HepG2 (cell line): Measurements from ENCODE around the gene PIP4K2C. TPM values are rescaled to one million over a fixed set of nuclear protein-coding genes. Genes with fewer than 3 reads are reported as not detected.

Source experiments
- AKAP8 ChIP-seq: sonication (generic); formaldehyde crosslinking; IDR thresholded peaks from 2 replicates; pipeline ENCODE4 v1.5.1; 2020; ENCODE audit warnings: mild to moderate bottlenecking, missing genetic modification reagents
- CCDC6 ChIP-seq: sonication (generic); formaldehyde crosslinking; IDR thresholded peaks from 2 replicates; pipeline ENCODE4 v1.8.1; 2022; ENCODE audit warnings: mild to moderate bottlenecking, missing genetic modification reagents, moderate library complexity
- CREB1 ChIP-seq, 2 experiments: fragments of 450-650 bp in 1 of 2; IDR thresholded peaks; 2 replicates each; pipeline ENCODE4 v1.6.1; 2016 to 2017; ENCODE audit warnings: control low read depth in 1 of 2, mild to moderate bottlenecking in 1 of 2, missing compliant biosample characterization in 1 of 2, missing genetic modification characterization in 1 of 2
- GABPB1 ChIP-seq: IDR thresholded peaks from 2 replicates; pipeline ENCODE4 v1.6.1; 2016; ENCODE audit warnings: mild to moderate bottlenecking, missing genetic modification reagents, moderate library complexity, missing compliant biosample characterization
- HDAC6 ChIP-seq: fragments of 200-600 bp; sonication (generic); IDR thresholded peaks from 2 replicates; pipeline ENCODE4 v1.7.0; 2017; ENCODE audit warnings: mild to moderate bottlenecking, antibody characterized with exemption, low read length, low read depth
- MAZ ChIP-seq, 2 experiments: sonication (generic) in 1 of 2; formaldehyde crosslinking in 1 of 2; IDR thresholded peaks; 2 replicates each; pipeline versions ENCODE4 v1.5.0 to v1.6.1; 2012 to 2020; ENCODE audit warnings: low read depth in 2 of 2, mild to moderate bottlenecking in 2 of 2, borderline replicate concordance in 1 of 2, improper control_type of control experiment in 1 of 2, low read length in 1 of 2, missing genetic modification reagents in 1 of 2, moderate library complexity in 1 of 2
- MLX ChIP-seq: IDR thresholded peaks from 2 replicates; pipeline ENCODE4 v1.6.1; 2016
- PAWR ChIP-seq: sonication (generic); formaldehyde crosslinking; IDR thresholded peaks from 2 replicates; pipeline ENCODE4 v1.4.0; 2020; ENCODE audit warnings: missing genetic modification reagents, mild to moderate bottlenecking, borderline replicate concordance
- PCBP1 ChIP-seq: fragments of 200-400 bp; formaldehyde crosslinking; IDR thresholded peaks from 2 replicates; pipeline ENCODE4 v1.6.1; 2017; ENCODE audit warnings: mild to moderate bottlenecking, low read depth, low read length, borderline replicate concordance
- TGIF2 ChIP-seq: IDR thresholded peaks from 2 replicates; pipeline ENCODE4 v1.6.1; 2016; ENCODE audit warnings: control low read depth, missing compliant biosample characterization
- ZBTB25 ChIP-seq: IDR thresholded peaks from 2 replicates; pipeline ENCODE4 v1.6.1; 2018; ENCODE audit warnings: missing genetic modification reagents
- ZFP82 ChIP-seq: sonication (generic); formaldehyde crosslinking; IDR thresholded peaks from 2 replicates; pipeline ENCODE4 v1.5.1; 2020; ENCODE audit warnings: mild to moderate bottlenecking, missing genetic modification reagents, borderline replicate concordance
- ZKSCAN5 ChIP-seq: sonication (generic); formaldehyde crosslinking; IDR thresholded peaks from 2 replicates; pipeline ENCODE4 v1.5.1; 2020; ENCODE audit warnings: mild to moderate bottlenecking, missing genetic modification reagents
- ZNF251 ChIP-seq: sonication (generic); formaldehyde crosslinking; IDR thresholded peaks from 2 replicates; pipeline ENCODE4 v1.9.0; 2021; ENCODE audit warnings: mild to moderate bottlenecking, missing genetic modification reagents
- ZNF253 ChIP-seq: sonication (generic); formaldehyde crosslinking; IDR thresholded peaks from 2 replicates; pipeline ENCODE4 v1.8.0; 2022; ENCODE audit warnings: mild to moderate bottlenecking, missing genetic modification reagents, borderline replicate concordance
- ZNF44 ChIP-seq: sonication (generic); formaldehyde crosslinking; IDR thresholded peaks from 2 replicates; pipeline ENCODE4 v1.5.1; 2020; ENCODE audit warnings: mild to moderate bottlenecking, missing genetic modification reagents
- ZNF547 ChIP-seq: sonication (generic); formaldehyde crosslinking; IDR thresholded peaks from 2 replicates; pipeline ENCODE4 v1.5.1; 2020; ENCODE audit warnings: mild to moderate bottlenecking, missing genetic modification reagents
- ZNF850 ChIP-seq: sonication (generic); formaldehyde crosslinking; conservative IDR thresholded peaks from 2 replicates; pipeline ENCODE4 v1.9.0; 2021; ENCODE audit warnings: mild to moderate bottlenecking, missing genetic modification reagents
- polyA plus RNA-seq, 8 experiments: library from polyadenylated mRNA; depleted of rRNA in 3 of 8; stranded (reverse) in 7 of 8; unstranded in 1 of 8; fragments of >200 nt; fragmentation: Illumina TruSeq in 4 of 8; extraction: Trizol in 4 of 8; gene quantifications; 2 replicates each; pipeline versions ENCODE4 v1.2.1 to v1.2.3, GENCODE V29; 2011 to 2016; ENCODE audit warnings: low read depth in 4 of 8, missing spikeins in 1 of 8, mixed read lengths in 1 of 8; ENCODE audit not compliant: insufficient read depth in 1 of 8
- total RNA-seq, 5 experiments: library from RNA; depleted of rRNA; stranded (reverse); fragments of >200 nt; fragmentation: Illumina TruSeq; extraction: Trizol; gene quantifications; 2 replicates each; pipeline ENCODE4 v1.2.3, GENCODE V29; 2016; ENCODE audit warnings: low read depth in 1 of 5
- TF ChIP-seq, protein P1 (sequence below): sonication (generic); formaldehyde crosslinking; conservative IDR thresholded peaks from 2 replicates; pipeline ENCODE4 v1.4.0; 2020; ENCODE audit warnings: missing genetic modification reagents
- TF ChIP-seq, protein P2 (sequence below): sonication (generic); formaldehyde crosslinking; IDR thresholded peaks from 2 replicates; pipeline ENCODE4 v1.9.0; 2021; ENCODE audit warnings: missing genetic modification reagents, mild to moderate bottlenecking, borderline replicate concordance

PIP4K2C gene
- total and polyA plus RNA-seq, 2 of the 13 experiments (the other 11 are each of a cell fraction or from before 2014, with no cell fraction given): 23.3 to 26.4 TPM

- peak; percentile 39; the same call in 1 of the 2 replicates for TF ChIP-seq MAZ (IDR thresholded peaks at IDR 0.05; ENCODE audit: borderline replicate concordance, low read depth, low read length)
- no peak; the same call in 1 of the 2 replicates for TF ChIP-seq MAZ (CRISPR knock-in tag; IDR thresholded peaks at IDR 0.05; ENCODE audit: low read depth)
- no peak for TF ChIP-seq TGIF2 (CRISPR knock-in tag)
- 0 out of 2 replicates have a peak, but pooled peaks have one; percentile 41 for TF ChIP-seq CCDC6 (CRISPR knock-in tag)
- TF ChIP-seq, protein P1, sequence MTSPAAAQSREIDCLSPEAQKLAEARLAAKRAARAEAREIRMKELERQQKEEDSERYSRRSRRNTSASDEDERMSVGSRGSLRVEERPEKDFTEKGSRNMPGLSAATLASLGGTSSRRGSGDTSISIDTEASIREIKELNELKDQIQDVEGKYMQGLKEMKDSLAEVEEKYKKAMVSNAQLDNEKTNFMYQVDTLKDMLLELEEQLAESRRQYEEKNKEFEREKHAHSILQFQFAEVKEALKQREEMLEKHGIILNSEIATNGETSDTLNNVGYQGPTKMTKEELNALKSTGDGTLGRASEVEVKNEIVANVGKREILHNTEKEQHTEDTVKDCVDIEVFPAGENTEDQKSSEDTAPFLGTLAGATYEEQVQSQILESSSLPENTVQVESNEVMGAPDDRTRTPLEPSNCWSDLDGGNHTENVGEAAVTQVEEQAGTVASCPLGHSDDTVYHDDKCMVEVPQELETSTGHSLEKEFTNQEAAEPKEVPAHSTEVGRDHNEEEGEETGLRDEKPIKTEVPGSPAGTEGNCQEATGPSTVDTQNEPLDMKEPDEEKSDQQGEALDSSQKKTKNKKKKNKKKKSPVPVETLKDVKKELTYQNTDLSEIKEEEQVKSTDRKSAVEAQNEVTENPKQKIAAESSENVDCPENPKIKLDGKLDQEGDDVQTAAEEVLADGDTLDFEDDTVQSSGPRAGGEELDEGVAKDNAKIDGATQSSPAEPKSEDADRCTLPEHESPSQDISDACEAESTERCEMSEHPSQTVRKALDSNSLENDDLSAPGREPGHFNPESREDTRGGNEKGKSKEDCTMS: no peak
- TF ChIP-seq ZKSCAN5: no peak
- TF ChIP-seq GABPB1 (CRISPR knock-in tag): peak; percentile 53; the same call in 1 of the 2 replicates
- no peak; the same call in 1 of the 2 replicates for TF ChIP-seq PAWR (CRISPR knock-in tag)
- TF ChIP-seq ZFP82 (CRISPR knock-in tag): peak; percentile 21; the same call in 1 of the 2 replicates
- TF ChIP-seq PCBP1: no peak
- TF ChIP-seq, protein P2, sequence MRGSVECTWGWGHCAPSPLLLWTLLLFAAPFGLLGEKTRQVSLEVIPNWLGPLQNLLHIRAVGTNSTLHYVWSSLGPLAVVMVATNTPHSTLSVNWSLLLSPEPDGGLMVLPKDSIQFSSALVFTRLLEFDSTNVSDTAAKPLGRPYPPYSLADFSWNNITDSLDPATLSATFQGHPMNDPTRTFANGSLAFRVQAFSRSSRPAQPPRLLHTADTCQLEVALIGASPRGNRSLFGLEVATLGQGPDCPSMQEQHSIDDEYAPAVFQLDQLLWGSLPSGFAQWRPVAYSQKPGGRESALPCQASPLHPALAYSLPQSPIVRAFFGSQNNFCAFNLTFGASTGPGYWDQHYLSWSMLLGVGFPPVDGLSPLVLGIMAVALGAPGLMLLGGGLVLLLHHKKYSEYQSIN (CRISPR knock-in tag): no peak
- TF ChIP-seq HDAC6: no peak
- TF ChIP-seq AKAP8 (CRISPR knock-in tag): 0 out of 2 replicates have a peak, but pooled peaks have one; percentile 27
- peak; percentile 67 for TF ChIP-seq ZNF547 (CRISPR knock-in tag)
- no peak for TF ChIP-seq MLX (CRISPR knock-in tag)
- no peak for TF ChIP-seq ZNF251 (CRISPR knock-in tag)
- TF ChIP-seq CREB1 (IDR thresholded peaks at IDR 0.05): no peak
- TF ChIP-seq CREB1 (CRISPR knock-in tag; IDR thresholded peaks at IDR 0.05): no peak
- TF ChIP-seq ZNF253: no peak
- no peak for TF ChIP-seq ZNF850 (CRISPR knock-in tag)
- TF ChIP-seq ZBTB25: no peak
- TF ChIP-seq ZNF44 (CRISPR knock-in tag): no peak
Observed at GRCh38 chr12:57632958-57633840, 42.2 kb downstream of the PIP4K2C start, which contains the start of gene B4GALNT1 (continued).
